Measurements from ENCODE around the gene PCDHB13.
"Not testable (repeated sequence)": the region's sequence is repeated elsewhere in the genome, so short reads cannot be mapped to it uniquely, and the experiment has no call there.

- not testable (repeated sequence) for TF ChIP-seq CTCF (conservative IDR thresholded peaks at IDR 0.05 in 1 of 2, IDR thresholded peaks at IDR 0.05 in 1 of 2; ENCODE audit: low read depth in 1 of 2, low read length in 2 of 2); EZH2 (IDR thresholded peaks at IDR 0.05; ENCODE audit: low read length, missing control alignments)
Measured at GRCh38 chr5:141201126-141201525, 12.6 kb upstream of the PCDHB13 start.

All from fibroblast of lung (primary cell).